K562 (cell line): Measurements from ENCODE around the gene C1QTNF2. TPM values are rescaled to one million over a fixed set of nuclear protein-coding genes. Genes with fewer than 3 reads are reported as not detected.

ENCODE experiments used
- L3MBTL2 ChIP-seq: fragments of 450-650 bp; IDR thresholded peaks from 2 replicates; pipeline ENCODE4 v1.6.1; 2016; ENCODE audit warnings: mild to moderate bottlenecking, moderate library complexity
- NFYB ChIP-seq: IDR thresholded peaks from 2 replicates; pipeline ENCODE4 v1.6.1; 2011; ENCODE audit warnings: mild to moderate bottlenecking, moderate library complexity; ENCODE audit not compliant: insufficient read length; ENCODE audit errors: extremely low read depth
- NR2F6 ChIP-seq: fragments of 450-650 bp; formaldehyde crosslinking; IDR thresholded peaks from 2 replicates; pipeline ENCODE4 v1.4.0; 2020; ENCODE audit warnings: mild to moderate bottlenecking
- TCF3 ChIP-seq: sonication (generic); formaldehyde crosslinking; IDR thresholded peaks from 2 replicates; pipeline ENCODE4 v1.4.0; 2020; ENCODE audit warnings: mild to moderate bottlenecking, missing genetic modification reagents
- TOE1 ChIP-seq, 2 experiments: fragments of 450-650 bp in 1 of 2; sonication (generic) in 1 of 2; formaldehyde crosslinking in 1 of 2; IDR thresholded peaks; 2 replicates each; pipeline versions ENCODE4 v1.7.1 to v1.8.0; 2016 to 2022; ENCODE audit warnings: borderline replicate concordance in 2 of 2, mild to moderate bottlenecking in 2 of 2, antibody characterized with exemption in 1 of 2, inconsistent platforms in 1 of 2, low read depth in 1 of 2, missing genetic modification reagents in 1 of 2, moderate library complexity in 1 of 2
- polyA plus RNA-seq, 8 experiments: library from polyadenylated mRNA; depleted of rRNA in 4 of 8; stranded (reverse) in 5 of 8; unstranded in 3 of 8; fragments of >200 nt; fragmentation: Nextera tagmentation in 2 of 8; fragmentation: Illumina TruSeq in 1 of 8; extraction: Ambion mirVana in 2 of 8; extraction: Trizol in 1 of 8; gene quantifications; 2 replicates each; pipeline versions ENCODE4 v1.2.1 to v1.2.3, GENCODE V29; 2011 to 2014; ENCODE audit warnings: inconsistent platforms in 1 of 8, missing spikeins in 1 of 8
- total RNA-seq, 7 experiments: library from RNA; depleted of rRNA in 6 of 7; stranded (reverse); fragments of >200 nt in 6 of 7; fragmentation: Illumina TruSeq in 2 of 7; extraction: Trizol in 2 of 7; gene quantifications; 2 replicates each; pipeline versions ENCODE4 v1.2.1 to v1.2.3, GENCODE V29; 2011 to 2021; ENCODE audit warnings: low replicate concordance in 1 of 7
- TF ChIP-seq, protein P1 (sequence below): fragments of 450-650 bp; IDR thresholded peaks from 2 replicates; pipeline ENCODE4 v1.6.1; 2016; ENCODE audit warnings: mild to moderate bottlenecking, moderate library complexity
- TF ChIP-seq, protein P2 (sequence below): IDR thresholded peaks from 3 replicates; pipeline ENCODE4 v1.6.1; 2011; ENCODE audit warnings: borderline replicate concordance, mild to moderate bottlenecking, moderate library complexity; ENCODE audit not compliant: insufficient read length; ENCODE audit errors: extremely low read depth

C1QTNF2 gene
- total and polyA plus RNA-seq, 9 of the 15 experiments (the other 6 are each of a cell fraction or from before 2014, with no cell fraction given), result not detected

- TF ChIP-seq, protein P1, sequence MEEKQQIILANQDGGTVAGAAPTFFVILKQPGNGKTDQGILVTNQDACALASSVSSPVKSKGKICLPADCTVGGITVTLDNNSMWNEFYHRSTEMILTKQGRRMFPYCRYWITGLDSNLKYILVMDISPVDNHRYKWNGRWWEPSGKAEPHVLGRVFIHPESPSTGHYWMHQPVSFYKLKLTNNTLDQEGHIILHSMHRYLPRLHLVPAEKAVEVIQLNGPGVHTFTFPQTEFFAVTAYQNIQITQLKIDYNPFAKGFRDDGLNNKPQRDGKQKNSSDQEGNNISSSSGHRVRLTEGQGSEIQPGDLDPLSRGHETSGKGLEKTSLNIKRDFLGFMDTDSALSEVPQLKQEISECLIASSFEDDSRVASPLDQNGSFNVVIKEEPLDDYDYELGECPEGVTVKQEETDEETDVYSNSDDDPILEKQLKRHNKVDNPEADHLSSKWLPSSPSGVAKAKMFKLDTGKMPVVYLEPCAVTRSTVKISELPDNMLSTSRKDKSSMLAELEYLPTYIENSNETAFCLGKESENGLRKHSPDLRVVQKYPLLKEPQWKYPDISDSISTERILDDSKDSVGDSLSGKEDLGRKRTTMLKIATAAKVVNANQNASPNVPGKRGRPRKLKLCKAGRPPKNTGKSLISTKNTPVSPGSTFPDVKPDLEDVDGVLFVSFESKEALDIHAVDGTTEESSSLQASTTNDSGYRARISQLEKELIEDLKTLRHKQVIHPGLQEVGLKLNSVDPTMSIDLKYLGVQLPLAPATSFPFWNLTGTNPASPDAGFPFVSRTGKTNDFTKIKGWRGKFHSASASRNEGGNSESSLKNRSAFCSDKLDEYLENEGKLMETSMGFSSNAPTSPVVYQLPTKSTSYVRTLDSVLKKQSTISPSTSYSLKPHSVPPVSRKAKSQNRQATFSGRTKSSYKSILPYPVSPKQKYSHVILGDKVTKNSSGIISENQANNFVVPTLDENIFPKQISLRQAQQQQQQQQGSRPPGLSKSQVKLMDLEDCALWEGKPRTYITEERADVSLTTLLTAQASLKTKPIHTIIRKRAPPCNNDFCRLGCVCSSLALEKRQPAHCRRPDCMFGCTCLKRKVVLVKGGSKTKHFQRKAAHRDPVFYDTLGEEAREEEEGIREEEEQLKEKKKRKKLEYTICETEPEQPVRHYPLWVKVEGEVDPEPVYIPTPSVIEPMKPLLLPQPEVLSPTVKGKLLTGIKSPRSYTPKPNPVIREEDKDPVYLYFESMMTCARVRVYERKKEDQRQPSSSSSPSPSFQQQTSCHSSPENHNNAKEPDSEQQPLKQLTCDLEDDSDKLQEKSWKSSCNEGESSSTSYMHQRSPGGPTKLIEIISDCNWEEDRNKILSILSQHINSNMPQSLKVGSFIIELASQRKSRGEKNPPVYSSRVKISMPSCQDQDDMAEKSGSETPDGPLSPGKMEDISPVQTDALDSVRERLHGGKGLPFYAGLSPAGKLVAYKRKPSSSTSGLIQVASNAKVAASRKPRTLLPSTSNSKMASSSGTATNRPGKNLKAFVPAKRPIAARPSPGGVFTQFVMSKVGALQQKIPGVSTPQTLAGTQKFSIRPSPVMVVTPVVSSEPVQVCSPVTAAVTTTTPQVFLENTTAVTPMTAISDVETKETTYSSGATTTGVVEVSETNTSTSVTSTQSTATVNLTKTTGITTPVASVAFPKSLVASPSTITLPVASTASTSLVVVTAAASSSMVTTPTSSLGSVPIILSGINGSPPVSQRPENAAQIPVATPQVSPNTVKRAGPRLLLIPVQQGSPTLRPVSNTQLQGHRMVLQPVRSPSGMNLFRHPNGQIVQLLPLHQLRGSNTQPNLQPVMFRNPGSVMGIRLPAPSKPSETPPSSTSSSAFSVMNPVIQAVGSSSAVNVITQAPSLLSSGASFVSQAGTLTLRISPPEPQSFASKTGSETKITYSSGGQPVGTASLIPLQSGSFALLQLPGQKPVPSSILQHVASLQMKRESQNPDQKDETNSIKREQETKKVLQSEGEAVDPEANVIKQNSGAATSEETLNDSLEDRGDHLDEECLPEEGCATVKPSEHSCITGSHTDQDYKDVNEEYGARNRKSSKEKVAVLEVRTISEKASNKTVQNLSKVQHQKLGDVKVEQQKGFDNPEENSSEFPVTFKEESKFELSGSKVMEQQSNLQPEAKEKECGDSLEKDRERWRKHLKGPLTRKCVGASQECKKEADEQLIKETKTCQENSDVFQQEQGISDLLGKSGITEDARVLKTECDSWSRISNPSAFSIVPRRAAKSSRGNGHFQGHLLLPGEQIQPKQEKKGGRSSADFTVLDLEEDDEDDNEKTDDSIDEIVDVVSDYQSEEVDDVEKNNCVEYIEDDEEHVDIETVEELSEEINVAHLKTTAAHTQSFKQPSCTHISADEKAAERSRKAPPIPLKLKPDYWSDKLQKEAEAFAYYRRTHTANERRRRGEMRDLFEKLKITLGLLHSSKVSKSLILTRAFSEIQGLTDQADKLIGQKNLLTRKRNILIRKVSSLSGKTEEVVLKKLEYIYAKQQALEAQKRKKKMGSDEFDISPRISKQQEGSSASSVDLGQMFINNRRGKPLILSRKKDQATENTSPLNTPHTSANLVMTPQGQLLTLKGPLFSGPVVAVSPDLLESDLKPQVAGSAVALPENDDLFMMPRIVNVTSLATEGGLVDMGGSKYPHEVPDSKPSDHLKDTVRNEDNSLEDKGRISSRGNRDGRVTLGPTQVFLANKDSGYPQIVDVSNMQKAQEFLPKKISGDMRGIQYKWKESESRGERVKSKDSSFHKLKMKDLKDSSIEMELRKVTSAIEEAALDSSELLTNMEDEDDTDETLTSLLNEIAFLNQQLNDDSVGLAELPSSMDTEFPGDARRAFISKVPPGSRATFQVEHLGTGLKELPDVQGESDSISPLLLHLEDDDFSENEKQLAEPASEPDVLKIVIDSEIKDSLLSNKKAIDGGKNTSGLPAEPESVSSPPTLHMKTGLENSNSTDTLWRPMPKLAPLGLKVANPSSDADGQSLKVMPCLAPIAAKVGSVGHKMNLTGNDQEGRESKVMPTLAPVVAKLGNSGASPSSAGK, result peak; percentile 58
- no peak for TF ChIP-seq NR2F6 (CRISPR knock-in tag)
- TF ChIP-seq TCF3 (CRISPR knock-in tag), result peak; percentile 30
- peak; percentile 90 for TF ChIP-seq L3MBTL2
- TF ChIP-seq, protein P2, sequence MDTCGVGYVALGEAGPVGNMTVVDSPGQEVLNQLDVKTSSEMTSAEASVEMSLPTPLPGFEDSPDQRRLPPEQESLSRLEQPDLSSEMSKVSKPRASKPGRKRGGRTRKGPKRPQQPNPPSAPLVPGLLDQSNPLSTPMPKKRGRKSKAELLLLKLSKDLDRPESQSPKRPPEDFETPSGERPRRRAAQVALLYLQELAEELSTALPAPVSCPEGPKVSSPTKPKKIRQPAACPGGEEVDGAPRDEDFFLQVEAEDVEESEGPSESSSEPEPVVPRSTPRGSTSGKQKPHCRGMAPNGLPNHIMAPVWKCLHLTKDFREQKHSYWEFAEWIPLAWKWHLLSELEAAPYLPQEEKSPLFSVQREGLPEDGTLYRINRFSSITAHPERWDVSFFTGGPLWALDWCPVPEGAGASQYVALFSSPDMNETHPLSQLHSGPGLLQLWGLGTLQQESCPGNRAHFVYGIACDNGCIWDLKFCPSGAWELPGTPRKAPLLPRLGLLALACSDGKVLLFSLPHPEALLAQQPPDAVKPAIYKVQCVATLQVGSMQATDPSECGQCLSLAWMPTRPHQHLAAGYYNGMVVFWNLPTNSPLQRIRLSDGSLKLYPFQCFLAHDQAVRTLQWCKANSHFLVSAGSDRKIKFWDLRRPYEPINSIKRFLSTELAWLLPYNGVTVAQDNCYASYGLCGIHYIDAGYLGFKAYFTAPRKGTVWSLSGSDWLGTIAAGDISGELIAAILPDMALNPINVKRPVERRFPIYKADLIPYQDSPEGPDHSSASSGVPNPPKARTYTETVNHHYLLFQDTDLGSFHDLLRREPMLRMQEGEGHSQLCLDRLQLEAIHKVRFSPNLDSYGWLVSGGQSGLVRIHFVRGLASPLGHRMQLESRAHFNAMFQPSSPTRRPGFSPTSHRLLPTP, result no peak
- TF ChIP-seq TOE1 (IDR thresholded peaks at IDR 0.05; ENCODE audit: borderline replicate concordance), result no peak
- TF ChIP-seq TOE1 (CRISPR knock-in tag; IDR thresholded peaks at IDR 0.05; ENCODE audit: borderline replicate concordance, low read depth), result no peak
- no peak for TF ChIP-seq NFYB
These were observed 29.3 kb upstream of the C1QTNF2 start, which contains the start of gene FAM200C (continued) for GRCh38 chr5:160399402-160400353.
